Smooth muscle cell (in vitro differentiated cells): ENCODE results near the gene CAV3. TPM values are rescaled to one million over a fixed set of nuclear protein-coding genes. Genes with fewer than 3 reads are reported as not detected.

ENCODE experiments used
- DNase-seq: peaks from one replicate; lab custom pipeline; 2025; ENCODE audit not compliant: unreplicated experiment; lab: John Stamatoyannopoulos, UW
- H2AFZ ChIP-seq: fragments of 200-600 bp; sonication (generic); 2 replicates; pipeline ENCODE4 v1.6.0; 2016; ENCODE audit warnings: antibody characterized with exemption, low read depth, mild to moderate bottlenecking
- H3F3A ChIP-seq: fragments of 200-600 bp; sonication (generic); 2 replicates; pipeline ENCODE4 v1.6.0; 2017; ENCODE audit warnings: antibody characterized with exemption, low read depth
- H3K27ac ChIP-seq: fragments of 200-600 bp; sonication (generic); 2 replicates; pipeline ENCODE4 v1.5.1; 2016; ENCODE audit warnings: low read depth, mild to moderate bottlenecking
- H3K27me3 ChIP-seq: fragments of 200-600 bp; sonication (generic); 2 replicates; pipeline ENCODE4 v1.6.1; 2016; ENCODE audit warnings: low read depth, mild to moderate bottlenecking
- H3K36me3 ChIP-seq: fragments of 200-600 bp; sonication (generic); 2 replicates; pipeline ENCODE4 v1.5.1; 2016; ENCODE audit warnings: low read depth
- H3K4me1 ChIP-seq: fragments of 200-600 bp; sonication (generic); 2 replicates; pipeline ENCODE4 v1.5.1; 2016; ENCODE audit warnings: low read depth
- H3K4me2 ChIP-seq: fragments of 200-600 bp; sonication (generic); 2 replicates; pipeline ENCODE4 v1.6.0; 2016; ENCODE audit warnings: mild to moderate bottlenecking
- H3K4me3 ChIP-seq: fragments of 200-600 bp; sonication (generic); 2 replicates; pipeline ENCODE4 v1.5.1; 2016; ENCODE audit warnings: mild to moderate bottlenecking
- H3K79me2 ChIP-seq: fragments of 200-600 bp; sonication (generic); 2 replicates; pipeline ENCODE4 v1.6.0; 2016; ENCODE audit warnings: low read depth, mild to moderate bottlenecking
- H3K9ac ChIP-seq: fragments of 200-600 bp; sonication (generic); 2 replicates; pipeline ENCODE4 v1.6.0; 2016; ENCODE audit warnings: low read depth
- H3K9me3 ChIP-seq: fragments of 200-600 bp; sonication (generic); replicated peaks from 2 replicates; pipeline ENCODE4 v1.5.1; 2016; ENCODE audit warnings: low read depth
- H4K20me1 ChIP-seq: fragments of 200-600 bp; sonication (generic); 2 replicates; pipeline ENCODE4 v1.6.0; 2016; ENCODE audit warnings: low read depth
- WGBS: methylation state at CpG from one replicate; pipeline ENCODE4 v1.1.7; 2016; ENCODE audit warnings: low lambda C conversion rate; 5-methylcytosine and 5-hydroxymethylcytosine counted together
- polyA plus RNA-seq: library from polyadenylated mRNA; unstranded; fragments of >200 nt; fragmentation: Nextera tagmentation; extraction: Ambion mirVana; gene quantifications from 2 replicates; pipeline ENCODE4 v1.2.1, GENCODE V29; 2016
- total RNA-seq: library from RNA; depleted of rRNA; stranded (reverse); fragments of >200 nt; gene quantifications from 2 replicates; pipeline ENCODE4 v1.2.3, GENCODE V29; 2014
- TF ChIP-seq, protein P1 (sequence below): fragments of 200-600 bp; sonication (generic); IDR thresholded peaks from 2 replicates; pipeline ENCODE4 v1.5.1; 2017; ENCODE audit warnings: borderline replicate concordance, mild to moderate bottlenecking, antibody characterized with exemption; ENCODE audit not compliant: insufficient read depth, poor library complexity, severe bottlenecking

CAV3 gene
- total and polyA plus RNA-seq, 2 experiments from 2014 or later: not detected

DNA sequence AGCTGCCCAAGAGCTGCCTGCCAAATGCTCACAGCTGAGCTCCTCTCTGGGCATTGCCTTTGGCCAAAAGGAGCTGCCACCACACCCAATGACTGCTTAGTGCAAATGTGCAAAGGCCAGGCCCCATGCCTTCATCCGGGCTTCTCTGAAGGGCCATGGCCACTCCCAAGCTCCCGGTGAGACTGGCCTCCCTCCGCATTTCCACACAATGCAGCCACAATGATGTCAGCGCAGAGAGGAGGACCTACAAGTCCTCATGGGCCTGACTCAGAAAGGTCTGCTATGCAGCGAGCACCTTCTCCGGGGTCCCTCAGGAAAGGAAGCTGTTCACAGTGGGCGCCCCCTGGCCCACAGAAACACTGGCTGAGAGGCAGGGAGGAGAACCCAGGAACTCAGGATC, 23.1 kb downstream of the CAV3 start:
- no peaks in the 10 kb centered on the region for H3K36me3 ChIP-seq
- DNase-seq: no peak
- H3F3A ChIP-seq: no peaks in the 10 kb centered on the region
- TF ChIP-seq, protein P1, sequence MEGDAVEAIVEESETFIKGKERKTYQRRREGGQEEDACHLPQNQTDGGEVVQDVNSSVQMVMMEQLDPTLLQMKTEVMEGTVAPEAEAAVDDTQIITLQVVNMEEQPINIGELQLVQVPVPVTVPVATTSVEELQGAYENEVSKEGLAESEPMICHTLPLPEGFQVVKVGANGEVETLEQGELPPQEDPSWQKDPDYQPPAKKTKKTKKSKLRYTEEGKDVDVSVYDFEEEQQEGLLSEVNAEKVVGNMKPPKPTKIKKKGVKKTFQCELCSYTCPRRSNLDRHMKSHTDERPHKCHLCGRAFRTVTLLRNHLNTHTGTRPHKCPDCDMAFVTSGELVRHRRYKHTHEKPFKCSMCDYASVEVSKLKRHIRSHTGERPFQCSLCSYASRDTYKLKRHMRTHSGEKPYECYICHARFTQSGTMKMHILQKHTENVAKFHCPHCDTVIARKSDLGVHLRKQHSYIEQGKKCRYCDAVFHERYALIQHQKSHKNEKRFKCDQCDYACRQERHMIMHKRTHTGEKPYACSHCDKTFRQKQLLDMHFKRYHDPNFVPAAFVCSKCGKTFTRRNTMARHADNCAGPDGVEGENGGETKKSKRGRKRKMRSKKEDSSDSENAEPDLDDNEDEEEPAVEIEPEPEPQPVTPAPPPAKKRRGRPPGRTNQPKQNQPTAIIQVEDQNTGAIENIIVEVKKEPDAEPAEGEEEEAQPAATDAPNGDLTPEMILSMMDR: no peak
- H3K27ac ChIP-seq: no peak overlapping the region
- H3K4me1 ChIP-seq: no peaks in the 10 kb centered on the region
- H2AFZ ChIP-seq: no peak overlapping the region
- H3K9ac ChIP-seq: no peak overlapping the region
- H3K4me3 ChIP-seq: no peak overlapping the region
- H3K27me3 ChIP-seq: no peaks in the 10 kb centered on the region
- WGBS: 75% methylated on average over 7 of the region's 7 CpGs
- no peak overlapping the region for H3K4me2 ChIP-seq
- H3K79me2 ChIP-seq: no peaks in the 10 kb centered on the region
- no peaks in the 10 kb centered on the region for H3K9me3 ChIP-seq
- no peaks in the 10 kb centered on the region for H4K20me1 ChIP-seq

DNA sequence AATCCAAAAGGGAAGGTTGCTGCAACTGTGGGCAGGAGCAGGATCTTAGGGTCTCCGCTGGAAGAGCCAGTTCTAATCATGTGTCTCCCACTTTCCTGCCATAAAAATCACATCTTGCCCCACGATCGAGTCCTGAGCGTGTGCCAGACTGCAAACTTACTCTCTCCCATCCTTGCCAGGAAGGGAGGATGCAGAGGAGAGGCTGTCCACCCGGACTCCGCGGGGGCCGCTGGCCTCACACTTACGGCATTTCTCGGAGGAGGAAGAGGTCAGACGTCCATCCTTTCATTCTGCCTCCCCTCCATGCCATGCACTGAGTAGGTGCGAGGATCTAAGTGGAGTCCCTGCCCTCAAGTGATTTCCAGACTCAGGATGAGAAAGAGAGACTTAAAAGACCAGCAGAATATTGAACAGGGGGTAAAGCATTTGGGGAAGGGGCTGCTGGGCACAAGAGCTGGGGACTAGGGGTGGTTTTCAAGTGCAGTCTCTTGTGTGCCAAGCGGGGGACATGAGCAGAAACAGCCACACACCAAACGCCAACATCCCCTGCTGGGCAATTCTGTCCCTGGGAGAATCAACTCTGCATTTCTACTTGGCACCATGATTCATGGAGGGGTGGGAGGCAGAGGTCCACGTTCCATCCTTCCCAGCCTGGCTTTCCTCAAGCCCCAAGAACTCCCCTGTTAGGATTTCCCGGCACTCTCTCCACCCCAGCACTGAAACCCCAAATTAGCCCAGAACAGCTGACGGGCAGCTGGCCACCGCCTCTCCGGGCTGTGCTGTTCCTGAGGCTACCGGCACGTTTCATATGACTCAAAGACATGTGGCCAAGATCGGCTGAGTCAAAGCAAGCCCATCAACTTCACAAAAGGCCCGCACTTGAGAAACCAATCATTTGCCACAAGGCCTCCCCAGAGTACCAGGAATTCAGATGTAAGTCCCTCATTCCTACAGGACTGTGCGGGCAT, 24.2 kb downstream of the CAV3 start:
- Histone ChIP-seq H3K27me3 (no peaks in the 10 kb centered on the region), H3K9ac (no peak overlapping the region), H3K27ac (no peak overlapping the region), H3K79me2 (no peaks in the 10 kb centered on the region), H3K4me2 (no peak overlapping the region), H3K9me3 (no peaks in the 10 kb centered on the region), H3F3A (no peaks in the 10 kb centered on the region), H2AFZ (no peak overlapping the region), H3K36me3 (no peaks in the 10 kb centered on the region), H4K20me1 (no peaks in the 10 kb centered on the region), H3K4me1 (no peaks in the 10 kb centered on the region), H3K4me3 (no peak overlapping the region)
- WGBS: 88% methylated on average over 24 of the region's 24 CpGs
- no peak for DNase-seq
- TF ChIP-seq, protein P1: no peak

DNA sequence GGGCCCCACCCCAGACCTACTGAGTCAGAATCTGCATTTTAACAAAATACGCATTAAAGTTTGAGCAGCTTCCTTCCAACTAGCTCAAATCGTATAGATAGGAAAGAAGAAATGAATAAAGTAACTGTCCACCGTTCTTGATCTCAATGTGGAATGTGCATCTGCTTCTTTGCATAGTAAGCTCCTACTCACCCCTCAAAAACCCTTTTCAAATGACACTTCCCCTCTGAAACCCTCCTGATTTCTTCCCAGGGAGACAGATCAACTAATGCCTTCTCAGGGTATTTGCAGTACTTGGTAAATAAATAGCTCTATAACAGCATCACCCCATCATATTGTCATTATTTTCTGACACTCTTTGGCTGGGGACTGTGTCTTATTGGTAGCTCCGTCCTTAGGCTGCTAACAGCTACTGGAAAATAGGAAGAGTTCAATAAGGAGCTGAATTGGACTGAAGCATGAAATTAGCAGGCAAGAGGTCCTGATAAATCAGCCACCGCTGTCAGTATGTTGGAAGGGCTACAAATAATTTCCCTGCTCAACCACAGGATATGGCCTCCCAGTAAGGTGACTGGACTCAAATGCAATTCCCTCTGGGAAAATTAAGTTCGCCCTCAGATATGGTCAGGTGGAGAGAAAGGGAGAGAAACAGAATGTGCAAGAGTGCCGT, 25.6 kb downstream of the CAV3 start:
- Histone ChIP-seq H3K4me3 (no peak overlapping the region), H3K79me2 (no peaks in the 10 kb centered on the region), H3K36me3 (no peaks in the 10 kb centered on the region), H3K9me3 (no peaks in the 10 kb centered on the region), H3K27me3 (no peaks in the 10 kb centered on the region), H3K27ac (no peak overlapping the region), H2AFZ (no peak overlapping the region), H3F3A (no peaks in the 10 kb centered on the region), H4K20me1 (no peaks in the 10 kb centered on the region), H3K4me1 (no peaks in the 10 kb centered on the region), H3K9ac (no peak overlapping the region), H3K4me2 (no peak overlapping the region)
- TF ChIP-seq, protein P1: no peak
- DNase-seq: no peak
- WGBS: 92% methylated on average over 7 of the region's 7 CpGs
